Smooth muscle cell of the brain vasculature (primary cell): ENCODE measurements around the gene TREML4.
"Not testable (repeated sequence)": the region's sequence is repeated elsewhere in the genome, so short reads cannot be mapped to it uniquely, and the experiment has no call there.

Source experiments
- DNase-seq: peaks from one replicate; pipeline ENCODE4 v3.0.0-alpha.2; 2012; ENCODE audit warnings: low read depth, low spot score

TREML4 gene, protein sequence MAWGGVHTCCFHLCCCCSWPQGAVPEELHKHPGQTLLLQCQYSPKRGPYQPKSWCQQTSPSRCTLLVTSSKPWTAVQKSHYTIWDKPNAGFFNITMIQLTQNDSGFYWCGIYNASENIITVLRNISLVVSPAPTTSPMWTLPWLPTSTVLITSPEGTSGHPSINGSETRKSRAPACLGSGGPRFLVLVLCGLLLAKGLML

DNA sequence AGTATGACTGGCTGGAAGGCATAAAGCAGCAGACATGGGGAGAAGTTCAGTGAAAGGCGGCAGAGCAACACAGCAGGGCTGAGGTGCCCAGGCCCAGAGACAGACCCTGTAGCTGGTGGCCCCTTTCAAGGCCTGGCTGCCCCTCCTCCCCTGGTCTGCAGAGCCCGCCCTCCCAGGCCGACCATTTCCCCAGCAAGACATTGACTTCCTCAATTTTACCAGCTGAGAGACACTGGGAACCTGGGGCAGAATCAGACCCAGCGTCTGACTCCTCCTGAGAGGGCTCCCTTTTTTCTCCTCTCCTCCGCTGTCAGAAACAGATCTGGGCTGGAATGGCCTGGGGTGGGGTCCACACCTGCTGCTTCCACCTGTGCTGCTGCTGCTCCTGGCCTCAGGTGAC lies at the start of gene TREML4:
Gene TREML4, plus strand, starts transcription at position 254 of the 400 bp plus-strand sequence. Its CDS starts 79 bp downstream, at position 333.
- DNase-seq = no peak

DNA sequence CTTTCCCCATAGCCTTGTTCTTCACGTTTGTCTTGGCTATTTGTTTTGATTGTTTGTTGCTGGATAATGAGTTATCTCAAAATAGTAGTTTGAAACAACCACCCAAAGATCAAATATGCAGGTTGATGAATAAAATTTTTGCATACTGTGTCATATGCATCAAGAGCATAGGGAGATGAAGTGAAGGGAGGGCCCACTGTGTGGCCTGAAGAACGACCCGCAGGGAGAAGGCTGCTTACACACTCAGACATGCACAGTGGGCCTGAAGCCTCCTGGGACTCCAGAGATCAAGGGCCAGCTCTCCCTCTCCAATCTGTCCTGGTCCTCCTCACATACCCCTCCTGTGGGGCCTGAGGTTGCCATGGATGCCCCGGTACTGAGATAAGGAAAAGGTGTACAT lies 49.0 kb upstream of the TREML4 start:
- DNase-seq = no peak

DNA sequence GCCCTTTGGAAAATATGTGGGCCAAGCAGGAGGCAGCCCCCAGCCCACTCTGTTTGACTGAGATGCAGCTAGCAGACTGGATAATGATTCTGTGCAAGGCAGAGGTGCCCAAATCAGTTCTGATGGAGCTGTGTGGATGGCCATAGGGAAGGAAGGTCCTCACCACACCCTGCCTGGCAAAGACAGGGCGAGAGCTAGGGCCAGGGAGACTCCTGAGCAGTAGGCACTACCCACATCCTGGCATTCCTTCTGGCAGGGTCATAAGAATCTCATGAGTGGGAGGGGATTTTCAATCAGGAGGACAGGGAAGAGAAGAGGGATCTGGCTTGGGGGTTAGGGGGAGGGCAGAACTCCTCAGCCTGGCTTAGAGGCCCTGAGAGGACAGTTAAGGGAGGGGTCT lies 46.6 kb upstream of the TREML4 start:
- no peak for DNase-seq

DNA sequence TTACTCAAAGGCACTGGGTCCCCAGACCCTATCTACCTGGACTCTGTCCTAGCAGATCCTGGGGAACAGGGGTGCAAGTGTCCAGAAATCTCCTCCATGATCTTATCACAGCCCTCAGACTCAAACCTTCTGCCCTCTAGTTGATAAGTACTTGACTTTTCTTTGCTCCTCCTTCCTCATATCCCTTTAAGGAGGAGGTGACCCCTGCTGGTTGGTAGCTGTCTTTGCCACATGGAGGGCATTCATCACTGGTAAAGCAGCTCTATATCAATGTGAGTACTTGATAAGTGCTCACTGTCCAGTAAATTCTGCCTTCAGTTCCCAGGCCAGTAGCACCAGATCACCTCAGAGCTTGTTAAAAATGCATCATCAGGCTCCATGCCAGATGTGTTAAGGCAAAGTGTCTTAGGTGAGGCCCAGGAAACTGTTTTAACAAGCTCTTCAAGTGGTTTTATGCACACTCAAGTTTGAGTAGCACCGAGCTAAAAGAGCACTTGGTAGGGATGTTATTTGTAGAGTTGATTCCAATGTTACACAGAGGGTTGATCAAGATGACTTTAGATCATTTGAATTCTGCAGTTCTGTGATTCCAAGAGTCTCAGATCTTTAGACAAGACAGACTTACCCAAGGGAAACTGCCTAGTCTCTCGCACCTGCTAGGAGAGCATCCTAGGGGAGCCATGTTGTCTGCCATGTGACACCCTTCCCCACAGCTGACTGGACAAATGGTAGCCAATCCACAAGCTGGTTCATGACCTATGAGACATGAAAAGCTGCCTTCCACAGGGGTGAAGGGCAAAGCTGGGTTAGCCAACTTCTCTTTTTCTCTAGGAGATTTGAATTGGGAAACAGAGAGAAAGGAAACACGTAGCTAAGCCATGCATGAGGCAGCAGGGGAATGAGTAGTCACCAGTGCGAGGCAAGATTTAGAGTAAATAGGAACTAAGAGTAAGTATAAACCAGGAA lies 45.8 kb upstream of the TREML4 start:
- DNase-seq = peak; percentile 18

DNA sequence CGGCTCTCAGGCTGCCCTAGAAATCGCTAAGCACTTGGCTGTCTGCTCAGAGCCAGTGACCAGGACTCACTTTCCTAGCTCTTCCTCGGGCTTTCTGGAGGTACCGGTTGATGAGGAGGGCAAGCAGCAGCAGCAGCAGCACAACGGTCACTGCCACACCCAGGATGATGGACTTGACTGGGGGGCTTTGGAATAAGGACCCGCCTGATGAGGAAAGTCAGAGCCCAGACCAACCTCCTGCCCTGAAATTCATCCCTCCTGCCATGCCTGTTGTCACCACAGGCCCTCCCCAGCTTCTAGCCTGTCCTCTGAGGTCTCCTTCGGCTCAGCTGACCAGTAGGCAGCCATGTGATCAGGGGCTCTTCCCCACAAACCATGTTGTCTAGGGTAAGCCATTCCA lies 43.4 kb upstream of the TREML4 start:
- DNase-seq = no peak

DNA sequence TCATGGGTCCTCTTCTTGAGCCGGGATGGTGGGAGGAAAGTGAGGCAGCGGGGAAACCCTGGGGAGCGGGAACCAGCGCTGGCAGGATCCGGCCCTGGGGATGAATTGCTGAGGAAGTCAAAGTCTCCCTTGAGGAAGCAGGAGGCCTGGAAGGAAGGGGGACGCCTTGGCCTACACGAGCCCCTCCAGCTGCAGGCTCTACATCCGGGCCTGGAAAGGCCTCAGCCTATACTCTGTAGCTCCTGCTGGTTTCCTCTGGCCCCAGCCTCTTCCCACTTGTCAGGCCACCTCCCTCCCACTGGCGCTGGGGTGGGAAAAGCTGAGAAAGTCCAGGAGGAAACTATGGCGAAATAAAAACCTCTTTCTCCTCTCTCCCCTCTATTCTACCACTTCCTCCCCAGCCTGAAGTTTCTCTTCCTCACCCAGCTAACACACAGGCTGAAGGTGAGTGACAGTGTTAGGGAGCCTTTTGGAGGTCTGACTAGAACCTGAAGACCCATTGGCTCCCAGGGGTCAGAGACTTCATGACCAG lies 42.1 kb upstream of the TREML4 start:
- no peak for DNase-seq

DNA sequence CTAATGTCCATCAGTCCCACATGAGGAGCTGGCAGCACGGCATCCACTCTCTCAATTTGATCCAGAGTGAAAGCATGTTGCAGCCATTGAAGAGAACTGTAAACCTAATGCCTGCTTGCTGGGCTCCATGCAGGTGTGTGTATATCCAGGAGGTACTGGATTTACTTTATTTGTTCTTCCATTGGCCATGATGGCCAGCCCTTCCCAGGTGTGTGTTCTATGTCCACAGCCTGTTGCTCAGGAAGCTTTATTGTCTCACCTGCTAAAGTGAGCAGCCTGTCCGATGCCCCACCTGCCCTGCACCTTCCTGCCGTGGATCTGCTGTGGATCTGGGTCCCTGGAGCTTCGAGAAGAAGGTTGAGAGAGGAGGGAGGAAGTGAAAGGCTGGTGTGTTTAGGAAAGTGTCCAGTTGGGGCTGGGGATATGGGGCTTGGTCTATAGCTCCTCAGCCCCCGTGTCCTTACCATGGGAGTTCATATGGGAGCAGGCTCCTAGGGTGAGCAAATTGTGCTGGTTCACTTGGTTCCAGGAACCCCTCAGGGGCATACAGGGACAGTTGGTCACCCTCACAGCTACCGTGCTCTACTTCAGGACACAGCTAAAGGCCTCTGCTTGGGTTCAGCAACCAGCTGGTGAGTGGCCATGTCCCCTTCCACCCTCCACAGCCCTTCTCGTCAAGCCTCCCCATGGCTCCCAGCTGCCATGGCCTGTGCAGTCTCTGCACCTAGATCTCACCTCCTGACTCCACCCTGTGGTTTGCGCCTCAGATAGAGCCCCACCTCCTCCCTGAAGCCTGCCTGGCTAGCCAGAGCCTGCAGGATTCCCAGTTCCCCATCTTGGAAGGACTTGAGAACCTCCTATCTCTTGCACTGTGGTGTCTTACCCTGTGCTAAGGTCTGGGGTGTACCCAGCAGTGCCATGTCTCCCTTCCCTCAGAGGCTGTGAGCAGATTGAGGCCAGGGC lies 39.9 kb upstream of the TREML4 start:
- DNase-seq = no peak

DNA sequence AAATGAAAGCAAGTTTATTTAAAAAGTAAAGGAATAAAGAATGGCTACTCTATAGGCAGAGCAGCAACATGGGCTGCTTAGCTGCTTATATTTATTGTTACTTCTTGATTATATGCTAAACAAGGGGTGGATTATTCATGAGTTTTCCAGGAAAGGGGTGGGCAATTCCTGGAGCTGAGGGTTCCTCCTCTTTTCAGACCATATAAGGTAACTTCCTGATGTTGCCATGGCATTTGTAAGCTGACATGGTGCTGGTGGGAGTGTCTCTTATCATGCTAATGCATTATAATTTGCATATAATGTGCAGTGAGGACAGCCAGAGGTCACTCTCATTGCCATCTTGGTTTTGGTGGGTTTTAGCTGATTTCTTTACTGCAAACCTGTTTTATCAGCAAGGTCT lies 39.1 kb upstream of the TREML4 start:
- DNase-seq = not testable (repeated sequence)

DNA sequence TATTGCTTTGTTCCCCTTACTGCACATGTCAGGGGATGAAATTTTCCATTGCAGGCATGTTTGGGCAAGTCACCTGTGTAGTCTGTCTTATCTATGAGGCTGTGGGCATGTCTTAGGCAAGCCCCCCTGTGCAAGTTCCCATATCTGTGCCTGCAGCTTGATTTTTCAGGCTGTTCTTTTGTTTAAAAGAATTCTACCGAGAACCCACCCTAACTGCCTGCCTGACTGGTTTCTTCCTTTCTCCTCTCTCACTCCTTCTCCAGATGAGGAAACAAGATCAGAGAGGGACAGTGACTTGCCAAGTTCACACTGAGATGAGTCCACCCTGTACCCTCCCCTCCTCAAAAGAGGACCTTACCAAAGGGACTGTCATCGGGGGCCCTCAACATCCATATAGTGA lies 38.2 kb upstream of the TREML4 start:
- no peak for DNase-seq

DNA sequence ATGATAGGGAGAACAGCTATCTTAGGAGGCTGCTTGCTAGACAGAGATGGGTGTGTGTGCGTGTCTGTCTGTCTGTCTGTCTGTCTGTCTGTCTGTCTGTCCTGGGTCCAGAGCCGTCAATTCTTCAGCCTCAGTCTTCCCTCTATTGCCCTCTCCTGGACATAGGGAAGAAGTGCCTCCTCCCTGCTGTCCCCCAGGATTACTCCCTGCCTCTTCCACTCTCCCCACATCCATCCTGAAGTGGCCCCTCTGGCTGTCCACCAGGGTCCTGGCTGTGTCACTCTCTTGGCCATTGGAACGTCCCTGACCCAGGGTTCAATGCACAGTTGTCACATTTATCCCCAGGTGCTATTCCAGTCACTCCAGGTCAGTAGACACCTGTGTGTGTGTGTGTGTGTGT lies 37.4 kb upstream of the TREML4 start:
- DNase-seq = no peak

DNA sequence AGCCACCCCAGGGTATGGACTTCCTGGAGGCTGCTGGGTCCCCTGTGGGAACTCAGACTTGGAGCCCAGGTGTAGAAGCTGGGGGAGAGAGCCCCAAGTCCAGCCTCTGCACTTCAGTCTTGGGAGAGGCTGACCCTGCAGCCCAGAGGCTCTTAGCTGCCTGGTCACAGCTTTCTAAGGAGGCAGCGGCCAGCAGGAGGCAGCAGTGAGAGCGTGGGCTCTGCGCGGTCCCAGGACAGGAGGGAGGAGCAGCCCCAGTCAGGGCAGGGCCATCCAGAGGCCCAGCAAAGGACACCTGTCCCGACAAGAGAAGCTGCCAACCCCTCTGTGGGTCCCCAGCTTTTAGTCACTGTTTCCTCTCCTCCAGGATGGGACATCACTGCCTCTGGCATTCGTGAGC lies 36.6 kb upstream of the TREML4 start:
- no peak for DNase-seq

DNA sequence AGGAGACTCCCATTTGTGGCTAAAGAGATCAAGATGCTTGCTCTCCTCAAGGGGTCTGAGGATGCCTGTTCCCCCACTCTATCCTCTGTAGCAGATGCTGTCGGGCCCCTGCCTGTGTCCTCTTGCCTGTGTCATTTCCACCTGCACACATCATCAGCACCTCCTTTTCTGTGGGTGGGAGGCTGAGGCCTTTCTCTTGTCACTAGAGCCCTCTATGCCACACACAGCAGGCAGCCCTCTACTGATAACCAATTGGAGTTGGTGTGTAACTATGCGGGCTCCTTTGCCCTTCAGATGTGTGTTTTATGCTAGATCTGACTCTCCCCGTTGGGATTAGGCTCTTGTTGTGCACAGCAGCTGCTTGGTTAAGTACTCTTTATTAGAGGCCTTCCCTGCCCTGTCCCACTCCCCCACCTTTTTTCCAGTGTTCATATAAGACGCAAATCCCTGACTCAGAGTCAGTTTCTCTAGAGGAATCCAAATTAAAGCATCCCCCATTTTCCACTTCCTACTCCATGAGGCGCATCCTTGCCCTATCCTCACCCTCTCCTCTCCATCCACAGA lies 34.9 kb upstream of the TREML4 start:
- no peak for DNase-seq

DNA sequence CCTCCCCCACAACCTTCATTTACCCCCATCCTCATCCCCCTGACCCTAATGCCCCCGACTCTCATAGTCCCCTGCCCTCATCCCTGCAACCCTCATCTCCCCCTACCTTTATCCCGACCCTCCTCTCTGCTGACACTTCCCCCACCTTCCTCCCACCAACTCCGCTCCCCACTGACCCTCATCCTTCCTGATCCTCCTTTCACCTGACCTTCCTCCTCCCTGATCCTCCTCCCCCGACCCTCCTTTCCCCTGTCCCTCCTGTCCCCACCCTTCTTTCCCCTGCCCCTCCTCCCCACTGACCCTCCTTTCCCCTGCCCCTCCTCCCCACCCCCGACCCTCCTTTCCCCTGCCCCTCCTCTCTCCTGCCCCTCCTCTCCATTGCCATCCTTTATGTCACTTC lies 34.3 kb upstream of the TREML4 start:
- DNase-seq = no peak

DNA sequence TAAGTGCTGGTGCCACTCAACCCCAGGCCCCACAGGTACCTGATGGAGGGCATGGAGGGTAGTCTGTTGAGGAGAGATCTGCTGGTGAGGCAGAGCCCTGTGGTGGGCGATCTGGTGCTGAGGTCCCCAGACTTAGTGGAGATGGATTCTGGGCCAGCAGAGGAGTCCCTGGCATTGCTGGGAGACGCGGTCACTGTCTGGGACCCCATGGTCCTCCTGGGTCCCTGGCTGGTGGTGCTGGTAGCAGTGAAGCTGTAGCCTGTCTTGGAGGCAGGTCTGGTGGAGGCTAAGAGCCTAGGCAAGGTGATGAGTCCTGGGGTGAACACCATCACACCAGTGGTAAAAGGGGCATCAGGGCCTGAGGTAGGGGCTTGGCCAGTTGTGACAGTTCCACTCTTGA lies 33.8 kb upstream of the TREML4 start:
- DNase-seq = no peak

DNA sequence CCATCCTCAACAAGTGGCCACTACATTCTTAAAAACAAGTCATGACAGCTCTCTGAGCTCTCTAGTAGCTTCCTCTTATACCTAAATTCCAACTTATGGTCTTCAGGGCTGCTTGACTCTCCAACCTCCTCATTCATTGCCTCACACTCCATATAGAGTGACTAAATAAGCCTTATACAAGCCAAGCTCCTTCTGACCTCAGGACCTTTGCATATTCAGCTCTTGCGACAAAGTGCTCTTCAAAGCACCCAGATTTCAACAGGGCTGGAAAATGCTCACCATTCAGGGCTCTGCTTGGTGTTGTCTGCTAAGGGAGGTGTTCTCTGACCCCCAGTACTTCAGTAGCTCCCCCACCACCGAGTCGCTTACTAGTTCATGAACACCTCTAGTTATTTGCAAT lies 30.9 kb upstream of the TREML4 start:
- DNase-seq = no peak

DNA sequence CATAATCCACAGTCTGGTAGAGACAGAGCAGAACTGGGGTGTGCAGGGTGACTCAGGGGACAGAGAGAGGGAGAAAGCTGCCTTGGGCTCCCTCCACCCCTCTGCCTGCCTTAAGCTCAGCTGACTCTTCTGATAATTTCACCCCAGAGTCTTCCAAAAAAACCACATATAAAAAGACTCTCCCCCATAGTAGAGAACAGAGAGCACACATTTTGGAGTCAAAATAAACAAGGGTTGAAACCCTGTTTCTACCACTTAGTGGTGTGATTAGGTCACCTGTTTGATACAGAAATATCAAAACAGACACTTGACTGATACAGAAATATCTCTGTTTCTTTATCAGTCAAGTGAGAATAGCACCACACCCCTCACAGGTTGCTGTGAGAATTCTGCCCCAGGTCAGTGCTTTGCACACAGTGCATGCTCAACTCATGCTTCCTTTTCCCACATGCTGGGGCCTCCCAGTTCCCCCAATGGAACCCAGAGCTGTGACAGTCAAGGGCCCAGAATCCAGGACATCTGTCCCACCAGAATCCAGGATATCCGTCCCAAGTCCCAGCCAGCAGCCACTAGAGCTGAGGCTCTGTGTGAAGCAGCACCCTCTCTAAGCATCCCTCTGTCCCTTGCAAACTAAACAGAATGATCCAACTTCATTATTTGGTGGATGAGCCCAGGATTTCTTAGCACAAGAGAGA lies 28.4 kb upstream of the TREML4 start:
- no peak for DNase-seq

DNA sequence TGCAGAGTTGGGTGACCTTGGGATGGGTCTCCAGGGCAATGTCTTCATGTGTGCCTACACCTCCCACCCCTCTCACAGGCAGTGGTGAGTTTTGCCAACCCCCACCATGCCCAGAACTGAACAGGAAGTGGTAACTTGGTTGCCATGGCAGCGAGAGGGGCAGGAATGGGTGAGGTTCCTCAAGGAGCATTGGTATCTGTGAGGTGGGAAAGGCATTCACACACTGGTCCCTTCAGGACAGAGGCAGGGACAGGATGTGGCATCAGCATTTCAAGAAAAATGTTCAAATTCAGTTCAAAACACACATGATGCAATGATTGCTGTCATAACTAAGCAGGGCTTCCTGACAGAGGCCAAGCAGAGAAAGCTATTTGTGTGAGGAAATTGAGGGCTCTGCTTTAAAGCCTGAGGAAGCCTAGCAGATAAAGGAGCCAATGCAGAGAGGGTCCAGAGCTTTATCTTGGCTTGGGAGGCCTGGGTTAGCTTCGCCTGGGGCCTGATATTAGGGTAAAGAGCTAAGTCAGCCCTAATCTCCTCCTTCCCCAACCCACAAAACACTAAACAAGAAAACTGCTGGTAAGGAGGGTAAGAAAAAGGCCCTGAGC lies 27.8 kb upstream of the TREML4 start:
- no peak for DNase-seq

DNA sequence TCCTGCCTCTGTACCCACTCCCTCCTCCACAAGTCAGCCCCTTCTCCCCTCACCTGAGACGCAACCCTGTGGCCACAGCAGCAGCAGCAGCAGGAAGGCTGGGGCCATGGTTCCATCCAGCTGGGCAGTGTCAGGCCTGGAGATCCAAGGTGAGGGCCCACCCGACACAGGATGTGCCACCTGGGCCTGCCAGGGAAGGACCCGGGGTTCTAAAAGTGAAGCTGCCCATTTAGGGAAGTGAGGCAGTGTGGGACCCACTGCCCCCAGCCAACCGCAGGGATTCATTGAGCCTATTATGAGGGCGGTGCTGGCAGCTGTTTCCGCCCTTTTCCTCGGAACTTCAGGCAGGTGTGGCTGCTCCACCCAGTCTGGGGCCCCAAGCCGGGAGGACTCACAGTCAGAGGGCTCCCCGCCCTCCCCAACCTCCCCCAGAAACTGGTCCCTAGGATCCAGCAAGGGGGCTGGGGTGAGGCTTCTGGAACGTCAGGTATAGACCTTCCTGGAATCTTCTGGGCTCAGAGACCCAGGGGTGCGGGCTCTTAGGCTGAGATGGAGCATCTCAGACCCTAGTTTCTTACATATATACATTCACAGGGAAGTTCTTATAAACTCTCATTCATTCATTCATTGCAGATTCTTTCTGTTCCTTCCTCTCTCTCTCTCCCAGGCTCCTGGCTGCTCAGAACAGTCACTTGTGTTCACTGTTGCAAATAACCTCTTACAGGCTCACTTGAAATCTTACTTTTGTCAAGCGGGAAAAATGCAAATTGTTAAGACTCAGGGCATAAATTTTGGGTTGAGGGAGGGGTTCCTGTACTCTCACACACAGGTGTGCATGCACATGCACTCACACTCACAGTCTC lies 27.0 kb upstream of the TREML4 start, which contains the start of gene TREML2:
Gene TREML2, minus strand, starts transcription at position 249 of the 863 bp plus-strand sequence. Its CDS starts 141 bp downstream, at position 108.
- DNase-seq = no peak

DNA sequence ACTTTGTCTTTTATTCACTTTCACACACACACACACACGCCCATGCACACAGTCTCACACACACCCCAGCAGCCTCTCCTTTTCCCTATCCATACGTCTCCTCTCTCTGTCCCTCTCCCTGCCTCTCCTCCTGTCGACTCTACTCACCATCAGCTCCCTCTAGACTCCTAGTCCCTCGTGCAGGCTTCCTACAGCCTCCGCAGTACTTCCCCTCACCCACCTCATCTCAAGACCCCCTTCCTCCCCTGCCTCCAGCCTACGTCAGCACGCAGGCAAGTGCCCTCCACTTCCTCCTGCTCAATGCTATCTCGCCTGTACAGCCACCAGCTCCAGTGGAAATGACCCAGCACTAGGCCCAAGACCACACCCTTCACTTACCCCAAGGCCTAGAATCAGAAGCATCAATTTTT lies 26.4 kb upstream of the TREML4 start:
- no peak for DNase-seq
